ENCODE measurements around the gene CEP57.

The CEP57 gene

GRCh38 chr11:95790123-95790932 lies at the start of gene CEP57:
Gene CEP57 (plus strand): TSS chr11:95790498. CDS start chr11:95790699, 201 bp downstream.
- peak; percentile 99 for DNase-seq

- DNase-seq: no peak
Observed at GRCh38 chr11:95750101-95750500, 40.2 kb upstream of the CEP57 start.

- DNase-seq: no peak
Observed at GRCh38 chr11:95751515-95751914, 38.8 kb upstream of the CEP57 start.

- no peak for DNase-seq
Observed at GRCh38 chr11:95760941-95761340, 29.4 kb upstream of the CEP57 start.

- DNase-seq: no peak
Observed at GRCh38 chr11:95762534-95762933, 27.8 kb upstream of the CEP57 start.

- DNase-seq: peak; percentile 85
Observed at GRCh38 chr11:95764267-95764898, 25.9 kb upstream of the CEP57 start.

GRCh38 chr11:95766701-95767100 lies 23.6 kb upstream of the CEP57 start:
- no peak for DNase-seq

- DNase-seq: no peak
Observed at GRCh38 chr11:95767498-95767897, 22.8 kb upstream of the CEP57 start.

- DNase-seq: no peak
Observed at GRCh38 chr11:95768521-95768920, 21.8 kb upstream of the CEP57 start.

- DNase-seq: no peak
Observed at GRCh38 chr11:95776859-95777258, 13.4 kb upstream of the CEP57 start.

- no peak for DNase-seq
Observed at GRCh38 chr11:95778699-95779098, 11.6 kb upstream of the CEP57 start.

- DNase-seq: no peak
Observed at GRCh38 chr11:95780544-95780943, 9.8 kb upstream of the CEP57 start.

- DNase-seq: peak; percentile 66
Observed at GRCh38 chr11:95788921-95789505, 1.3 kb upstream of the CEP57 start.

- DNase-seq: peak; percentile 100
Observed at GRCh38 chr11:95789506-95790122, 684 bp upstream of the CEP57 start, which contains the start of gene FAM76B. Gene FAM76B (minus strand): TSS chr11:95789782. CDS start chr11:95789478, 304 bp downstream.

GRCh38 chr11:95790933-95791708 lies 823 bp downstream of the CEP57 start:
- peak; percentile 88 for DNase-seq

GRCh38 chr11:95791709-95792033 lies 1.4 kb downstream of the CEP57 start:
- DNase-seq: no peak

- DNase-seq: no peak
Observed at GRCh38 chr11:95792200-95792599, 1.9 kb downstream of the CEP57 start.

- no peak for DNase-seq
Observed at GRCh38 chr11:95792700-95793099, 2.4 kb downstream of the CEP57 start.

- DNase-seq: no peak
Observed at GRCh38 chr11:95793116-95793515, 2.8 kb downstream of the CEP57 start.

- no peak for DNase-seq
Observed at GRCh38 chr11:95794086-95794485, 3.8 kb downstream of the CEP57 start.

- DNase-seq: no peak
Observed at GRCh38 chr11:95795627-95796295, 5.5 kb downstream of the CEP57 start.

GRCh38 chr11:95796501-95796900 lies 6.2 kb downstream of the CEP57 start:
- no peak for DNase-seq

All from DMS53 (cell line).